NCI-H1105 (cell line): ENCODE data around the gene SLC35B1.
A peak's percentile ranks its signal among the peaks of the same experiment; 100 is the strongest.

Experiments
- DNase-seq: peaks from one replicate; lab custom pipeline; 2025; lab: John Stamatoyannopoulos, UW

The SLC35B1 gene

DNA sequence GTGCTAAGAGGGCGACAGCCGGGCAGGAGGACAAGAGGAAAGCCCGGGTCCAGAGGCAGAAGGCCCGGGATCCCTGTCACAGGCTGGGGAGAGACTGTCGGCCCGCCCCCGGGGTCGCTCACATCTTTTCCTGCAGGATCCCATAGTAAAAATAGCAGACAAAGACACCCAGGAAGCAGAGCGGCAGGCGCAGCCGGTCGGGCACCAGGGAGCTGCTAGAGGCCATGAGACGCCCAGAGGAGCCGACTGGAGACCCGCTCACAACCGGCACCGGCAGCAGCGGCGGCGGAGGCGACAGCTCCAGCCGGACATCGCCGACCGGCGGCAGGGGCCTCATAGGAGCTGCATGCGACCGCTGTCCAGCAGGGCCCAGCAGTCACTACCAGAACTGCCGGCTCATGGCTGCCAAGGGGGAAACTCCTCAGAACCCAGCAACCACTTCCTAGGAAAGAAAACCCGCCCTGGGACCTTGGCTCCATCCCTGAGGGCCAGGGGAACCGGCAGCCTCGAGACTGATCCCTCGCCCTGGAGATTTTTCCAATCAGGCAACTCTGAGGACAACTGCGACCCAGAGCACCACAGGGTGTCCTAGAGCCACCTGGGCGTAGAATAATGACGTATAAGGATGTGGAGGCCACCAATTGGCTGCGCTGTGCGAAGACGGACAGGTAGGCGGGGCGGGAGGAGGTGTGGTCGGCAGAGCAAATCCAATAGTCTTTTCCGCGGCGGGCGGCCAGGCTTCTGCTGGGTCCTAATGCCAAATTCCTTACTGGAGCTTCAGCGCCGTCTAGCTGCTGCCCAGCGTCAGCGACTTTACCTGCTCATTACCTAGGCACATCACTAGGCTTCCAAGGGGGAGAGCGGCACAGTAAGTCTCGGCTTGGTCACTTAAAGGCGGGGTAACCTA is at the start of gene SLC35B1:
SLC35B1 (minus strand) TSS at position 357 of the 907 bp plus-strand sequence; CDS start at position 226, 131 bp downstream.
- peak; percentile 95 for DNase-seq

DNA sequence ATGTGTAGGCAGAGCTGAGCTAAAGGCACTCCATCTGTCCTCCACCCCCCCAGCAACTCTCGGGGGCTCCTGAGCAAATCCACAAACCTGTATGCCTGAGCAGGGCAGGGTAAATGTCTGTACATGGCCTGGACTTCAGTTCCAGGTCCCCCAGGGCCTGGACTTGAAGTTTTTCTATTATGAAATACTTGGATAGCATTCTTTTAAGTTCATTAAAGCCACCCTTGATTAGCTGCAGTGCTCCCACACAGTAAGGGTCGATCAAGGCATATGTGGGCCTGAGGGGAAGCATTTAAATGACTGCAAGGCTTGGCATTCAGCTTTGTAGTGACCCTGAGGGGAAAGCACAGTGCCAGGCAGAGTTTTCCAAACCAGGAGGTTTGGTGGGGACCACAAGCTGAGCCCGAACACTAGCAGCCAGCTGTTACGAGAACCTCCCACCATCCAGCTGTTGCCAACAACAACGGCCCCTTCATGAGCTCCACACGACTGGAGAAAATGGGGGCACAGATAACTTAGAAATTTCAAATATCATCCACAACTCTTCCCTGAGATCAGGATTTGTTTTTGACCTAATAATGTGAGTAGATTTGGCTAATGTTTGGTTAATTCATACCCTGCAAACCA is 49.5 kb upstream of the SLC35B1 start:
- DNase-seq = no peak

DNA sequence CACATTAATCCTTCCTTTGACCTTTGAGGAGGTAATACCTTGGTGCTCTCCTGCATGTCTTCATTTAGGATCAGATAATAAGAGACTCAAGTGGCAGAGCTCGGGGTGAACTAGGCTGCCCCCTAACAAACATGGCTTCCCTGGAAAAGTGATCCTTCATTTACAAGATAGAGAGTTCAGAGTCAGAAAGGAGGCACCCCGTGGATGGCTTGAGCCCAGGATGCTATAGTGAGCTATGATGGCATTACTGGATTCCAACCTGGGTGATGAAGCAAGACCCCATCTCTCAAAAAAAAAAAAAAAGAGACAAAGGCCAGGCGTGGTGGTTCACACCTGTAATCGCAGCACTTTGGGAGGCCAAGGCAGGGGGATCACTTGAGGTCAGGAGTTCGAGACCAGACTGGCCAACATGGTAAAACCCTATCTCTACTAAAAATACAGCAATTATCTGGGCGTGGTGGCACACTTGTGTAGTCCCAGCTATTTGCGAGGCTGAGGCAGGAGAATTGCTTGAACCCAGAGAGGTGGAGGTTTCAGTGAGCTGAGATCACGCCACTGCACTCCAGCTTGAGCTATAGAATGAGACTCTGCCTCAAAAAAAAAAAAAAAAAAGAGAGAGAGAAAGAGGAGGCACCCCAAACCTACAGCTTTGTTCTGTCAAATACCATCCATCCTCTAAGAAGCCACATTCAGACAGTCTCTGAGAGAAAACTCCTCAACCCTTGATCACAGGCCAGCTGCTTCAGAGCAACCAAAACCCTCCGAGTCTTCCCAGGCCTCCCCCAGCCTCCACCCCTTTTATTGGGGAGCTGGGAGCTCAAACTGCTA is 48.8 kb upstream of the SLC35B1 start:
- no peak for DNase-seq

DNA sequence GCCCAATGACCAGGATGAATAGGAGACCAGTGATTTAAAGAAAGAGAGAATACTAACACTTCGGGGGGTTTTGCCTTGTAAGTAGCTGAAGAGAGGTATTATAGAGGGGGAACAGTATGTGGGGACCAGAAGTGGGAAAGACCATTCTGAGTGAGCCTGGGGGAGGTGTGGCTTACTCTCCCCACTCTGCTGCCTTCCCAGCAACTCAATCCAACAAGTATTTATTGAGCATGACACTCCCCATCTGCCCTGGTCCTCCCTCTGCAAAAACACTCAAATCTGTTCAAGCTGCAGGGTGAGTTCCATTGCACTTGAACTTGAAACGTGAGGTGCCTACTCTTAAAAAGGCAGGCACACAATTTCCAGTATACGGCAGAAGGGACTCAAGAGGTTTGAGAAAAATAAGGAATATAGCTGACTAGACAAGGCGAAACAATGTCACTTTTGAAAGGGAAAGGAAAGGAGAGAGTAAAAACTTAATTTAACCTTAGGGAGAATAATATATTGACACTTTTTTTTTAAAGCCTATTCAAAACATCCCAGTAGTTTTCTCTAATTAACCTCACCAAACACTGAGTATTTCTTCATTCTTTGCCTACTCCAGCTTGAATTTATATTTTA is 48.0 kb upstream of the SLC35B1 start:
- DNase-seq = no peak

DNA sequence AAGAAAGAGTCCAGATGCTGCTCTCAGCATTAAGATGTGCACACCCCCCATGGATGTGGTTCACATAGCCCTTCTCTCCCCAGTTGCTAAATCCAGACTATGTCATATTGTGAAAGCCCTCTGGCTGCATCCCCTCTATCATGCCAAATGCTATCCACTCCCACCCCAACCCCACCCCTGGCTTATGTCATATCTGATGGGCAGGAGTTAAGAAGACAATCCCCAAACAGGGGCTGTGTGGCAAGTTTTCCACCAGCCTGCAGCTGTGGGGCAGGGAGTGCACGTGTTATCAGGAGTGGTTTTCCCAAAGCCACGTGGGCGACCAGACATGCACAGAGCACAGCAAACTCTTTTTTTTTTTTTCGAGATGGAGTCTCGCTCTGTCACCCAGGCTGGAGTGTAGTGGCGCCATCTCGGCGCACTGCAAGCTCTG is 46.2 kb upstream of the SLC35B1 start:
- no peak for DNase-seq

DNA sequence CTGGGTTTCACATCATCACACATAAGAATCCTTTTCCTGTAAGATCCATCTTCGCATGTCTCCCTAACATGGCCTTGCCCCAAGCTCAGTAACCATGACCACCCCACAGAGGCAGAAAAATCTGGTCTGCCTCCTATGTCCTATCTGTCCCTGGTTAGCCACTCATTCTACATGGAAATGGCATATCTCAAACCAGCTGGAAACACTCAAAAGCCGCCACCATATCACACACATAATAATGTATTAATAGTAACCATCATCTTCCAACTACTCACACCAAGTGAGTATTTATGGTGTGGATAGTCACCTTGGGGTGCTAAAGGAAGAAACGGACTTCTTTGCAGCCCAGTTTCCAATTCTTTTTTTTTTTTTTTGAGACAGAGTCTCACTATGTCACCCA is 44.7 kb upstream of the SLC35B1 start:
- no peak for DNase-seq

- no peak for DNase-seq
Measured at GRCh38 chr17:49749730-49750129, 42.0 kb upstream of the SLC35B1 start.

- no peak for DNase-seq
Measured at GRCh38 chr17:49748791-49749190, 41.0 kb upstream of the SLC35B1 start.

- no peak for DNase-seq
Measured at GRCh38 chr17:49748223-49748622, 40.5 kb upstream of the SLC35B1 start.

GRCh38 chr17:49747632-49748031 is 39.9 kb upstream of the SLC35B1 start:
- no peak for DNase-seq

GRCh38 chr17:49746791-49747490 is 39.2 kb upstream of the SLC35B1 start:
- no peak for DNase-seq

- DNase-seq = no peak
Measured at GRCh38 chr17:49745175-49746139, 37.7 kb upstream of the SLC35B1 start.

DNA sequence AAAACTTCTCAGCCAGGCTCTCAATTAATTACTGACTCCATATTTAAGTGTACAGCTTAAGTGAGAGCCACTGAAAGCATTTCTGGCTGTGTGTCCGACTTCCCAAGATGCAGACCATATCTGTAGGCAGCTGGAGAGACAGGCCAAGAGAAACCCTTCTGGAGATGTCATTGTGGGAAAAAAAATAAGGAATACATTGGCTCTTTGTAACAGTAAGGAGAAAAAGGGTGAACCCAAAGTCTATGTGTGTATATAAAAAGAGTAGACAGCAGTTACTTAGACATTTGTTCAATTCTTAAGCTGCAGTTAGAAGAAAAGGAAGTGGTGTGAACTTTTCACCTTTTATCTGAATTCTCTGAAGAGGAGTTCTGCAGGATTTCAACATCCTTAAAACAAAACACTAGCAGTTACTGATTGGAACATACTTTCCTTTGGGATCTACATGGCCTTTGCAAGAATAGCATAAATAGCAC is 34.4 kb upstream of the SLC35B1 start:
- DNase-seq = no peak

DNA sequence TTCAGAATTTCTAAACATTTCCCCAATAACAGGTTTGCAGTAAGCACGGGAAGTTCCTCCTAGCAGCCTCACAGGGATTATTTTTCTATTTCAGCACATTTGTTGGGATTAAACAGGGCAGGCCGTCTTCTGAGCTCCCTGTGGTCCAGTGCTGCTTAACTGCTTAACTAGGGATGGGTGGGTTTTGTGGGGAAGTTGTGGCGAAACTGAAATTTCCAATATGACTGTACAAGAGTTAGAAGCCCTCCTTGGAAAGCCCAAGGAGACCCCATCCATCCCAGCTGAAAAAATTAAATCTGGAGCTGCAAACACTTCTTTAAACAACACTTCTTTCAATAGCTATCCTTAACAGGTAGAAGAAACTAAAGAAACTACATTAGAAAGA is 33.9 kb upstream of the SLC35B1 start:
- DNase-seq = no peak

GRCh38 chr17:49741009-49741691 is 33.4 kb upstream of the SLC35B1 start:
- DNase-seq = no peak

DNA sequence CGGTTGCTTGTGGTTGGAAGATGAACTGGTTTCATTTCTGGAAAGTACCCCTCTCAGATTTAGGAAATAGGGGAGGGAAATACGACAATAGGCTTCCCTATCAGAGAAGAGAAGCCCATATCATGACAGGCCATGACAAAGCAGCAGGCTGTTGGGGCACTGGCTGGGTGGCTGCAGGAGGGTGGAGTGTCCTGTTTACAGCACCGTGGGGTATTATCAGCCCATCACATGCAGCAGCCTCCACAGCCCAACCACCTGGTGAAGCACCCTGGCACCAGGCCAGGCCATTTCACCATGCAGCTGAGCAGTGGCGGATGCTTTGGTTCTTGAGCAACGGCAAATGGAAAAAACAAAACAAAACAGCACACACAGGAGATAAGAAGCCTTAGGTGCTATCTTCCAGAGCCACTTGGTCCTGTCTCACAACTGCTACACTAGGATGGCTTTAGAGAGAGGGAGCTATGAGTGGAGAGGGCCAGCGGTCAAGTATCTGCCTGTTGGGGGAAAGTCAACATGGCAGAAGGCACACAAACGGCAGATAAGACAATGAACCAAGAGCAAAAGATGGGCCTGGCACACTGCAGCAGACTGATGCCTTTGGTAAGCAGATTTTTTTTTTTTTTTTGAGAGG is 32.0 kb upstream of the SLC35B1 start:
- peak; percentile 87 for DNase-seq

- DNase-seq = no peak
Measured at GRCh38 chr17:49738456-49739163, 30.8 kb upstream of the SLC35B1 start.
